K562 (cell line): ENCODE data around the gene NRM. TPM values are rescaled to one million over a fixed set of nuclear protein-coding genes. Genes with fewer than 3 reads are reported as not detected.

Experiments
- CHD1 ChIP-seq: fragments of 200-600 bp; sonication (generic); IDR thresholded peaks from one replicate; pipeline ENCODE4 v1.6.1; 2012; ENCODE audit warnings: mild to moderate bottlenecking, moderate library complexity, low read length, inconsistent platforms
- EP300 ChIP-seq: IDR thresholded peaks from 2 replicates; pipeline ENCODE4 v1.6.1; 2012; ENCODE audit warnings: low read length, improper control_type of control experiment
- ERF ChIP-seq: fragments of 450-650 bp; formaldehyde crosslinking; IDR thresholded peaks from 2 replicates; pipeline ENCODE4 v1.4.0; 2020; ENCODE audit warnings: mild to moderate bottlenecking, mixed read lengths
- FOXA1 ChIP-seq: fragments of 450-650 bp; IDR thresholded peaks from 2 replicates; pipeline ENCODE4 v1.6.1; 2016; ENCODE audit warnings: mild to moderate bottlenecking, borderline replicate concordance
- LCOR ChIP-seq: sonication (generic); formaldehyde crosslinking; IDR thresholded peaks from 2 replicates; pipeline ENCODE4 v1.8.0; 2022; ENCODE audit warnings: mild to moderate bottlenecking, missing genetic modification reagents
- MECOM ChIP-seq: fragments of 250-450 bp; sonication (Bioruptor Pico); IDR thresholded peaks from 2 replicates; pipeline ENCODE4 v1.8.0; 2022; ENCODE audit warnings: inconsistent platforms
- PCBP1 ChIP-seq: fragments of 200-400 bp; formaldehyde crosslinking; IDR thresholded peaks from 2 replicates; pipeline ENCODE4 v1.6.1; 2018; ENCODE audit warnings: mild to moderate bottlenecking, low read depth, low read length; ENCODE audit not compliant: poor library complexity, severe bottlenecking
- POLR3A ChIP-seq: IDR thresholded peaks from 2 replicates; pipeline ENCODE4 v1.6.1; 2011; ENCODE audit warnings: borderline replicate concordance, mild to moderate bottlenecking, moderate library complexity; ENCODE audit not compliant: insufficient read length, insufficient read depth; ENCODE audit errors: extremely low read depth
- TEAD1 ChIP-seq, 2 experiments: fragments of 450-650 bp in 1 of 2; sonication (generic) in 1 of 2; formaldehyde crosslinking; IDR thresholded peaks; 2 replicates each; pipeline versions ENCODE4 v1.4.0 to v1.8.0; 2020 to 2022; ENCODE audit warnings: mild to moderate bottlenecking in 2 of 2, missing genetic modification reagents in 1 of 2
- ZNF133 ChIP-seq: fragments of 250-450 bp; sonication (Bioruptor Pico); IDR thresholded peaks from 2 replicates; pipeline ENCODE4 v1.4.0; 2020; ENCODE audit warnings: mild to moderate bottlenecking
- ZNF785 ChIP-seq: fragments of 250-450 bp; sonication (Bioruptor Pico); IDR thresholded peaks from 2 replicates; pipeline ENCODE4 v1.4.0; 2020; ENCODE audit warnings: mild to moderate bottlenecking
- polyA plus RNA-seq, 8 experiments: library from polyadenylated mRNA; depleted of rRNA in 4 of 8; stranded (reverse) in 5 of 8; unstranded in 3 of 8; fragments of >200 nt; fragmentation: Nextera tagmentation in 2 of 8; fragmentation: Illumina TruSeq in 1 of 8; extraction: Ambion mirVana in 2 of 8; extraction: Trizol in 1 of 8; gene quantifications; 2 replicates each; pipeline versions ENCODE4 v1.2.1 to v1.2.3, GENCODE V29; 2011 to 2014; ENCODE audit warnings: inconsistent platforms in 1 of 8, missing spikeins in 1 of 8
- total RNA-seq, 7 experiments: library from RNA; depleted of rRNA in 6 of 7; stranded (reverse); fragments of >200 nt in 6 of 7; fragmentation: Illumina TruSeq in 2 of 7; extraction: Trizol in 2 of 7; gene quantifications; 2 replicates each; pipeline versions ENCODE4 v1.2.1 to v1.2.3, GENCODE V29; 2011 to 2021; ENCODE audit warnings: low replicate concordance in 1 of 7
- TF ChIP-seq, protein P1 (sequence below): fragments of 150-350 bp; IDR thresholded peaks from 2 replicates; pipeline ENCODE4 v1.6.1; 2014; ENCODE audit warnings: low read depth, mild to moderate bottlenecking, low read length, borderline replicate concordance
- TF ChIP-seq, protein P2 (sequence below): fragments of 250-450 bp; sonication (Bioruptor Pico); IDR thresholded peaks from 2 replicates; pipeline ENCODE4 v1.4.0; 2020; ENCODE audit warnings: mild to moderate bottlenecking, moderate library complexity, borderline replicate concordance
- TF ChIP-seq, protein P3 (sequence below): fragments of 250-450 bp; sonication (Bioruptor Pico); IDR thresholded peaks from 2 replicates; pipeline ENCODE4 v1.4.0; 2020

Gene NRM
- total and polyA plus RNA-seq, 9 of the 15 experiments (the other 6 are each of a cell fraction or from before 2014, with no cell fraction given) = 9.7 to 58.2 (median 18.1) TPM

DNA sequence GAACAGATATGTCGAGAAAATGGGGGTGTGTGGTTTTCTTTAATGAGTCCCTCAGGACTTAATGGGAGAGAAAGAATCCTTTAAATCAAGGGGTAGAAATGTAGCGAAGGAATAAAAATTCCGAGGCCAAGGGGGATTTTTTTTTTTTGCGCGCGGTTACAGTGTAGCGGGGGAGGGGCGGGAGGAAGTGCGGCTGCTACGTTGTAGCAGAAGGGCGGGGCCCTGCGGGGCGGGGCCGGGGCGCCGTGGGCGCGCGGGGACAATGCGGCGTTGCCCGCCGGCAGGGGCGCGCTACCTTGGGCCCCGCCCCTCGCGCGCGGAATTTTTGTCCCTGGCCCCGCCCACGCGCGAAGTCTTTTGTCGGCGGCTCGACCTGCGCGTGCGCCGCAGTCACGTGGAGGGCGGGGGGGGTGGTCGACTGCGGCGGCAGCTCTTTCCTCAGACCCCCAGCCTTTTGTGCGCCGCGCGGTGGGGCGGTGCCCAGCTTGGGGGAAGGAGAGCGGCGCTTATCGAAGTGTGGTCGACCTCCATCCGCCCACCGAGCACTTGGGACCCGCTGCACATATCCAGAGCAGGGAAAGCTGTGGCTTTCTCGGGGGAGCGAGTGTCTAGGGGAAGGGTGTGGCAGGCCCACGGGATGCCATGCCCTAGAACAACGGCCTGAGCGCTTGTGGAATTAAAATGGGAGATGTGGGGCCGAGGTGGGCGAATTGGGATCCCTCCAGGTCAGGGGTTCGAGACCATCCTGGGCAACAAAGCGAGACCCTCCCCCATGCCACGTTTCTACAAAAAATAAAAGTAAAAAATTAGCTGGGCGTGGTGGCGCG, 30.6 kb upstream of the NRM start (continued):
- TF ChIP-seq, protein P1, sequence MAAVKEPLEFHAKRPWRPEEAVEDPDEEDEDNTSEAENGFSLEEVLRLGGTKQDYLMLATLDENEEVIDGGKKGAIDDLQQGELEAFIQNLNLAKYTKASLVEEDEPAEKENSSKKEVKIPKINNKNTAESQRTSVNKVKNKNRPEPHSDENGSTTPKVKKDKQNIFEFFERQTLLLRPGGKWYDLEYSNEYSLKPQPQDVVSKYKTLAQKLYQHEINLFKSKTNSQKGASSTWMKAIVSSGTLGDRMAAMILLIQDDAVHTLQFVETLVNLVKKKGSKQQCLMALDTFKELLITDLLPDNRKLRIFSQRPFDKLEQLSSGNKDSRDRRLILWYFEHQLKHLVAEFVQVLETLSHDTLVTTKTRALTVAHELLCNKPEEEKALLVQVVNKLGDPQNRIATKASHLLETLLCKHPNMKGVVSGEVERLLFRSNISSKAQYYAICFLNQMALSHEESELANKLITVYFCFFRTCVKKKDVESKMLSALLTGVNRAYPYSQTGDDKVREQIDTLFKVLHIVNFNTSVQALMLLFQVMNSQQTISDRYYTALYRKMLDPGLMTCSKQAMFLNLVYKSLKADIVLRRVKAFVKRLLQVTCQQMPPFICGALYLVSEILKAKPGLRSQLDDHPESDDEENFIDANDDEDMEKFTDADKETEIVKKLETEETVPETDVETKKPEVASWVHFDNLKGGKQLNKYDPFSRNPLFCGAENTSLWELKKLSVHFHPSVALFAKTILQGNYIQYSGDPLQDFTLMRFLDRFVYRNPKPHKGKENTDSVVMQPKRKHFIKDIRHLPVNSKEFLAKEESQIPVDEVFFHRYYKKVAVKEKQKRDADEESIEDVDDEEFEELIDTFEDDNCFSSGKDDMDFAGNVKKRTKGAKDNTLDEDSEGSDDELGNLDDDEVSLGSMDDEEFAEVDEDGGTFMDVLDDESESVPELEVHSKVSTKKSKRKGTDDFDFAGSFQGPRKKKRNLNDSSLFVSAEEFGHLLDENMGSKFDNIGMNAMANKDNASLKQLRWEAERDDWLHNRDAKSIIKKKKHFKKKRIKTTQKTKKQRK = 0 out of 2 replicates have a peak, but pooled peaks have one; percentile 31
- TF ChIP-seq POLR3A (no peak), FOXA1 (no peak), LCOR (CRISPR knock-in tag) (peak; percentile 78), EP300 (no peak), CHD1 (peak; percentile 78), MECOM (CRISPR knock-in tag) (no peak), ERF (CRISPR knock-in tag) (peak; percentile 98), ZNF133 (no peak), TEAD1 (CRISPR knock-in tag; IDR thresholded peaks at IDR 0.05) (peak; percentile 31 to 97; a peak in 2 of 4 replicates), PCBP1 (peak; percentile 90), ZNF785 (CRISPR knock-in tag) (no peak)
- TF ChIP-seq, protein P2, sequence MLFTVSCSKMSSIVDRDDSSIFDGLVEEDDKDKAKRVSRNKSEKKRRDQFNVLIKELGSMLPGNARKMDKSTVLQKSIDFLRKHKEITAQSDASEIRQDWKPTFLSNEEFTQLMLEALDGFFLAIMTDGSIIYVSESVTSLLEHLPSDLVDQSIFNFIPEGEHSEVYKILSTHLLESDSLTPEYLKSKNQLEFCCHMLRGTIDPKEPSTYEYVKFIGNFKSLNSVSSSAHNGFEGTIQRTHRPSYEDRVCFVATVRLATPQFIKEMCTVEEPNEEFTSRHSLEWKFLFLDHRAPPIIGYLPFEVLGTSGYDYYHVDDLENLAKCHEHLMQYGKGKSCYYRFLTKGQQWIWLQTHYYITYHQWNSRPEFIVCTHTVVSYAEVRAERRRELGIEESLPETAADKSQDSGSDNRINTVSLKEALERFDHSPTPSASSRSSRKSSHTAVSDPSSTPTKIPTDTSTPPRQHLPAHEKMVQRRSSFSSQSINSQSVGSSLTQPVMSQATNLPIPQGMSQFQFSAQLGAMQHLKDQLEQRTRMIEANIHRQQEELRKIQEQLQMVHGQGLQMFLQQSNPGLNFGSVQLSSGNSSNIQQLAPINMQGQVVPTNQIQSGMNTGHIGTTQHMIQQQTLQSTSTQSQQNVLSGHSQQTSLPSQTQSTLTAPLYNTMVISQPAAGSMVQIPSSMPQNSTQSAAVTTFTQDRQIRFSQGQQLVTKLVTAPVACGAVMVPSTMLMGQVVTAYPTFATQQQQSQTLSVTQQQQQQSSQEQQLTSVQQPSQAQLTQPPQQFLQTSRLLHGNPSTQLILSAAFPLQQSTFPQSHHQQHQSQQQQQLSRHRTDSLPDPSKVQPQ = no peak
- TF ChIP-seq, protein P3, sequence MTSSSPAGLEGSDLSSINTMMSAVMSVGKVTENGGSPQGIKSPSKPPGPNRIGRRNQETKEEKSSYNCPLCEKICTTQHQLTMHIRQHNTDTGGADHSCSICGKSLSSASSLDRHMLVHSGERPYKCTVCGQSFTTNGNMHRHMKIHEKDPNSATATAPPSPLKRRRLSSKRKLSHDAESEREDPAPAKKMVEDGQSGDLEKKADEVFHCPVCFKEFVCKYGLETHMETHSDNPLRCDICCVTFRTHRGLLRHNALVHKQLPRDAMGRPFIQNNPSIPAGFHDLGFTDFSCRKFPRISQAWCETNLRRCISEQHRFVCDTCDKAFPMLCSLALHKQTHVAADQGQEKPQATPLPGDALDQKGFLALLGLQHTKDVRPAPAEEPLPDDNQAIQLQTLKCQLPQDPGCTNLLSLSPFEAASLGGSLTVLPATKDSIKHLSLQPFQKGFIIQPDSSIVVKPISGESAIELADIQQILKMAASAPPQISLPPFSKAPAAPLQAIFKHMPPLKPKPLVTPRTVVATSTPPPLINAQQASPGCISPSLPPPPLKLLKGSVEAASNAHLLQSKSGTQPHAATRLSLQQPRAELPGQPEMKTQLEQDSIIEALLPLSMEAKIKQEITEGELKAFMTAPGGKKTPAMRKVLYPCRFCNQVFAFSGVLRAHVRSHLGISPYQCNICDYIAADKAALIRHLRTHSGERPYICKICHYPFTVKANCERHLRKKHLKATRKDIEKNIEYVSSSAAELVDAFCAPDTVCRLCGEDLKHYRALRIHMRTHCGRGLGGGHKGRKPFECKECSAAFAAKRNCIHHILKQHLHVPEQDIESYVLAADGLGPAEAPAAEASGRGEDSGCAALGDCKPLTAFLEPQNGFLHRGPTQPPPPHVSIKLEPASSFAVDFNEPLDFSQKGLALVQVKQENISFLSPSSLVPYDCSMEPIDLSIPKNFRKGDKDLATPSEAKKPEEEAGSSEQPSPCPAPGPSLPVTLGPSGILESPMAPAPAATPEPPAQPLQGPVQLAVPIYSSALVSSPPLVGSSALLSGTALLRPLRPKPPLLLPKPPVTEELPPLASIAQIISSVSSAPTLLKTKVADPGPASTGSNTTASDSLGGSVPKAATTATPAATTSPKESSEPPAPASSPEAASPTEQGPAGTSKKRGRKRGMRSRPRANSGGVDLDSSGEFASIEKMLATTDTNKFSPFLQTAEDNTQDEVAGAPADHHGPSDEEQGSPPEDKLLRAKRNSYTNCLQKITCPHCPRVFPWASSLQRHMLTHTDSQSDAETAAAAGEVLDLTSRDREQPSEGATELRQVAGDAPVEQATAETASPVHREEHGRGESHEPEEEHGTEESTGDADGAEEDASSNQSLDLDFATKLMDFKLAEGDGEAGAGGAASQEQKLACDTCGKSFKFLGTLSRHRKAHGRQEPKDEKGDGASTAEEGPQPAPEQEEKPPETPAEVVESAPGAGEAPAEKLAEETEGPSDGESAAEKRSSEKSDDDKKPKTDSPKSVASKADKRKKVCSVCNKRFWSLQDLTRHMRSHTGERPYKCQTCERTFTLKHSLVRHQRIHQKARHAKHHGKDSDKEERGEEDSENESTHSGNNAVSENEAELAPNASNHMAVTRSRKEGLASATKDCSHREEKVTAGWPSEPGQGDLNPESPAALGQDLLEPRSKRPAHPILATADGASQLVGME = peak; percentile 76; the same call in 1 of the 2 replicates
